RCC 7860 (cell line): Measurements from ENCODE around the gene VTN.
"Not testable (repeated sequence)": the region's sequence is repeated elsewhere in the genome, so short reads cannot be mapped to it uniquely, and the experiment has no call there.

Source experiments
- DNase-seq: peaks from one replicate; pipeline ENCODE4 v3.0.0-alpha.2; 2015; ENCODE audit warnings: low spot score
- FAIRE-seq: peaks from 2 replicates; lab custom pipeline; 2012; peaks lifted over from hg19 to GRCh38; lab: Jason Lieb, UNC

Gene VTN

GRCh38 chr17:28344435-28344901 is 25.6 kb downstream of the VTN start:
- DNase-seq = no peak
- FAIRE-seq = no peak

DNA sequence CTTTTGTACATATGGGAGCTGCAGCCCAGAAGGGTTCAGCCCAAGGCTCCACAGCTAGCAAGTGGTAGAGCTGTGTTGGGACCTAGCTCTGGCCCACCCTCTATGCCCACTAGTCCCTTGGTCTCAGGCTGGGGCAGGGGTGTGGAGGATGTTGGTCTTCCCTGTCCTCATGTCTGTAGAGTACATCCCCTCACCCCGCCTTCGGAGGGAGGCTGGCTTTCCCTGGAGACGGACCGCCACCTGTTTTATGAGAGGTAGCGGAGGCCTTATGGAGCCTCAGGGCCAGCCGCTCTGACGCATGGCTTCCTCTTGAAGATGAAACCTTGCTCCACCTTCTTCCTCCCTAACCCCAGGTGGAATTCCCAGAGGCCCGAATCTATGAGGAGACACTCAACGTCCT is 26.1 kb downstream of the VTN start:
- FAIRE-seq = no peak
- DNase-seq = no peak

- no peak for FAIRE-seq
- no peak for DNase-seq
Observed at GRCh38 chr17:28343491-28343932, 26.6 kb downstream of the VTN start.

- DNase-seq (no peak), FAIRE-seq (no peak)
Observed at GRCh38 chr17:28342313-28342712, 27.8 kb downstream of the VTN start.

DNA sequence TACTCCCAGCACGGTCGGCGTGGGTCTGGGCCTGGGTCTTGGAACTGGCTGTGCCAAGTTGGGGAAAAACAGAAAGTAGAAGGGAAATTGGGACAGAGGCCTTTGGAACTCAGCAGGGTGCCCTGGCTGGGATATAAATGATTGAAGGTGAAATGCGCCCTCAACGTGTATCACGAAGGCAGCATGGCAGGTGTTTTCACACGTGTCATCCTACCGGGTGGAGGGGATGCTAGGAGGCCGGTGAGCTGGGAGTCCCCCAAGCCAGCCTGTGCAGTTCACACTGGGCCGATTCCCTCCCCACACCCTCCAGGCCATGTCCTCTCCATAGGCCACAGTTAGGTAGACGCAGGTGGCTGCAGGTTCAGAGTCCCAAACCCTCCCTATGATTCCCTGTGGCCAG is 28.6 kb downstream of the VTN start:
- DNase-seq = no peak
- FAIRE-seq = no peak

- no peak for DNase-seq
- no peak for FAIRE-seq
Observed at GRCh38 chr17:28340374-28340773, 29.7 kb downstream of the VTN start.

DNA sequence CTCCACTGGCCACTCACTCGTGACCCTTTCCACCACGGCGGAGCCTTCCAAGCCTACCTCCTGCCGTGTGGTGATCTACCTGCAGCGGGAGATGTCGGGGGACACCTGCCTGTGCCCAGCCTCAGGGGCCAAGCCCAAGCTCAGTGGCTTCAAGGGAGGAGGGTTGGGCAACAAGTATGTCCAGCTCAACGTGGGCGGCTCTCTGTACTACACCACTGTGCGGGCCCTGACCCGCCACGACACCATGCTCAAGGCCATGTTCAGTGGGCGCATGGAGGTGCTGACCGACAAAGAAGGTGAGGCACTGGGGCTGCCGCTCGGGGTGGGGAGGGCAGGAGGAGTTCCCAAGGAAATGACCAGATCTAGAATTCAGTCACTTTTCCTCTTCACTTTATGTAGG is 30.7 kb downstream of the VTN start:
- DNase-seq (no peak), FAIRE-seq (no peak)

DNA sequence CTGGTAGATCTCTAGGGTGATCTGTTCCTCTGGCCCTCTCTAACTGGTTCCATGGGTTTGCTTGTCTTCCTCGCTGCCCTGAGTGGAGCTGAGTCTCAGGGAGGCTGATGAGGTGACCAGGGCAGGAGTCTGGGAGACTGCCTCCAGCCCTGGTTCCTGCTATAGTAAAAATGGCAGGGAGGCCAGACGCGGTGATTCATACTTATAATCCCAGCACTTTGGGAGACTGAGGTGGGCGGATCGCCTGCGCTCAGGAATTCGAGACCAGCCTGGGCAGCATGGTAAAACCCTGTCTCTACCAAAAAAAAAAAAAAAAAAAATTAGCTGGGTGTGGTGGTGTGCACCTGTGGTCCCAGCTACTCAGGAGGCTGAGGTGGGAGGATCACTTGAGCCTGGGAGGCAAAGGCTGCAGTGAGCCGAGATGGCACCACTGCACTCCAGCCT is 31.3 kb downstream of the VTN start:
- not testable (repeated sequence) for FAIRE-seq, DNase-seq

- DNase-seq (peak; percentile 54), FAIRE-seq (no peak)
Observed at GRCh38 chr17:28338056-28338768, 31.9 kb downstream of the VTN start.

DNA sequence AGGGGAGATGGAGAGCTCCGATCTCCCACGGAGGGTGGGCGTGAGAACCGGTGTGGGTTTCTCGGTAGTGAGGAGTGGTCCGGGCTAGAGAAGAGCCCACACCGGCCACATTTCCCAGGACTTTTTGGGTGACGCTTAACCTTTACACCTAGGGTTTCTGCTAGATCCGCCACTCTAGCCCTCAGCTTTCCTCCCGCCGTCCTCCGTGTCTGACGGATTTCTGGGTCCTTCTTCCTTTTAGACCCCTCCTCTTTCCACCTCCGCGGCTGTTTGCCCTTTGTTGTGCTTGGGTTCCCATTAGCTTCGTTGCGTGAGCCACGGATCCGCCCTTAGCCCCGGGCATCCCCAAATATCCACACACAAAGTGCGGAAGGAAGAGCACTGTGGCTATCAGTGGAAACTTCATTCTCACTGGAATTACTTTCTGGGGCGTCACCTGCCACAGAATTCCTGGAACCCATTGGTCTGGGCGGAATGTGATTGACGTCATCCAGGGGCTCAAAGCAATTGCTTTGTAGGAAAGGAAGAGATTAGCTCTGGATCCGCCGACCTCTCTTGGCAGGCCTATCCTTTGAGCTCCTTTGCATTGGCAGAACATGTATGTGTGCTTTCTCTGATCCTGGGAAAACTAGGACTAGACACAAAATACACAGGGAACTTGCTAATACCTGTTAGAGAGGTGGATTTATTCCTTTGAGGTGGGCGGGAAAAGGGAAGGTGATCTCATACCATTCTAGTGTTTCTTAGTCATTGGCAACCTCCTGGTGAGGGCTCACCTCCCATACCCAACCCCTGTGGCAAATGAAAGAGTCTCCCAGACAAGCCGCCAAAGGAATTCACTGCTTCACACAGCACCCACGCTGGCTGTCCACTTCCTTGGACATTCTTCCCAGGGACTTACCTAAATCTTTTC is 33.9 kb downstream of the VTN start:
- peak; percentile 44 for FAIRE-seq
- DNase-seq = peak; percentile 78

GRCh38 chr17:28335201-28335958 is 34.7 kb downstream of the VTN start, which contains the start of the genes IFT20 and TNFAIP1:
Gene IFT20, minus strand, starts transcription at chr17:28335472. Its CDS starts 3,487 bp downstream, at chr17:28331985.
Gene TNFAIP1, plus strand, starts transcription at chr17:28335761. Its CDS starts 3,761 bp downstream, at chr17:28339522.
- peak; percentile 92 for FAIRE-seq
- peak; percentile 98 for DNase-seq

DNA sequence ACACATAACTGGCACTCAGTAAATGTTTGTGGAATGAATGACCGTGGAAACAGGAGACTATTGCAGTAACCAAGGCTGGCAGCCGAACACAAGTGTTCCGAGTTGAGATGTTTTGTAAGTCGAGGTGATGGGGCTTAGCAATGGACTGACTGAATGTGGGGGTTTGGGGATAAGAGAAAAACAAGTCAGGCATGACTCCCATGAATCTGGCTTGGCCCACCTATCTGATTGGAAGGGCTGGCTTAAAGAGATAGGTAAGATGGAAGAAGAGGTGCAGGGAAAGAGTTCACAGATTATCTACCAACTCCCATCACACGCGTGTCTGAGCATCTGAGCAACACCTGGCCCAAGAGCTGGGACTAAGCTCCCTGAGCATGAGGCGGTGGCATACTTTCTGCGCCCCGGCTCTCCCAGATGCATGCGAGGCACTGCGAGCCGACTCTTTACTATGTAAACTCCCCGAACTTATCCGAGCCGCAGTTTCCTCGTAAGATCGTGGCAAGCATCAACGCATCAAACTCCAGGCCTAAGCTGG is 35.4 kb downstream of the VTN start:
- FAIRE-seq = no peak

GRCh38 chr17:28334171-28334570 is 35.9 kb downstream of the VTN start:
- no peak for FAIRE-seq
- no peak for DNase-seq

More for the DNA sequence above, 35.4 kb downstream of the VTN start:
- no peak for DNase-seq

DNA sequence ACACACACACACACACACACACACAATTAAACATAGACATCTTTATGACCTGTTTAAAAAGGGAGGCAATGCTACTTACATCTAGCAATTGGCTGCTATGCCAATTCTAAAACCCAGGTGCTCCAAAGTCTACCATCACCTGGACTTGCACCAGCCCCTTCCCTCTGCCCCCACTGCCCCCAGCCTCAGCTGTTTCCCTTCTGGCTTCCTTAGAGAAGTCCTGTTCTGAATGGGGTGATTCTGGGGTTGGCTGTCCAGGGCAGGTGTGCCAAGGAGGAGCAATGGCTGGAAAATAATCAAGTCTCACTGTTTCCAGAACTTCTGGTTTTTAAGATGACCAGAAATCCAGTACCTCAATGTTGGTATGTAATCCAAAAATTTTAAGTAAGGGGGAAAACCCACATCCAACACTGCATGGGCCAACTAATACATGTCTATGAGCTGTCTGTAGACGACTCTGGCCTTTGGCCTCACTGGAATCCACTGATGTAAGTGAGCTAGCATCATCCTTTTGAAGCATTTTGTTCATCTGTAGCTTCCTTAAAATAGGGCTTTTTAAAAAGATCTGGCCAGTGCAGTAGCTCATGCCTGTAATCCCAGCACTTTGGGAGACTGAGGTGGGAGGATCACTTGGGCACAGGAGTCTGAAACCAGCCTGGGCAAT is 36.9 kb downstream of the VTN start:
- FAIRE-seq (no peak), DNase-seq (no peak)

DNA sequence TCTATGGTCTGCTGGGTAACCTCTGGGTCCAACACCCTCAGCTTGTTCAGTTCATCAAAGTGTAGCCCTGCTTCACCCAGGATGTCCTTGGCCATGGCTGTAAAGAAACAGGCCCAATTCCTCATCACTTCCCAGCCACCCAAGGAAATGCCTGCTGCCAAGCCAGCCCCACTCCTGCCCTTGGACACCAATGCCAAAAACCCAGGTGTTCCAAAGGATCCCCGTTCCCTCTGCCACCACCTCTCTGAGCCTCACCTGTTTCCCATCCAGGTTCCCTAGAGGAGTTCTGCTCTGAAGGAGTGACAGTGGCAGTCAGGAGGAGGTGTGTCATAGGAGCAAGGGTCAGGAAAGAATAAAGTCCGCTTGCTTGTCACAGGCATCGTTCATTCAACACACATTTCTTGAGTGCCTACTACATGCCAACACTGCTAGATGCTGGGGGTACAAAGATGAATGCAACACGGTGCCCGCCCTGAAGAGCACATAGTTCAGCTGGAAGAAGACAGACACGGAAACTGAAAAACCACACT is 38.2 kb downstream of the VTN start:
- FAIRE-seq (no peak), DNase-seq (no peak)

- FAIRE-seq = no peak
- no peak for DNase-seq
Observed at GRCh38 chr17:28330671-28331070, 39.4 kb downstream of the VTN start.

GRCh38 chr17:28328325-28328724 is 41.8 kb downstream of the VTN start:
- no peak for DNase-seq
- FAIRE-seq = no peak

DNA sequence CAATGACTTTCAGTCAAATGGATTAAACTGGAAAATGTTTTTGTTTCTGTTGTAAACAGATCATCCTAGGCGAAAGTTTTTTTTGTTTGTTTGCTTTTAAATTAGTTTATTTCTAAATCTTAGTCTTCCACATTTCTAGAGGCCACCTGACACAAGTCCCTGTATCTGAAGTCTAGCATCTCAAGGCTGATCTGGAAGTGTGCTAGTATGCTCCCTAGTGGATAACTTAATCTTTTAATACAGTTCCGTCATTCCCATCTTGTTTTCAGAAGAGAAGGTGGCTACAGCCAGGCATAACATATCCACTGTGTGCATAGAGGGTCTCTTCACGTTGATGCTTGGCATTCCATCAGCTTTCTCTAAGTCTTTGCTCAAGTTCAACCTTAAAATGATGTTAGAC is 42.4 kb downstream of the VTN start:
- DNase-seq = no peak

DNA sequence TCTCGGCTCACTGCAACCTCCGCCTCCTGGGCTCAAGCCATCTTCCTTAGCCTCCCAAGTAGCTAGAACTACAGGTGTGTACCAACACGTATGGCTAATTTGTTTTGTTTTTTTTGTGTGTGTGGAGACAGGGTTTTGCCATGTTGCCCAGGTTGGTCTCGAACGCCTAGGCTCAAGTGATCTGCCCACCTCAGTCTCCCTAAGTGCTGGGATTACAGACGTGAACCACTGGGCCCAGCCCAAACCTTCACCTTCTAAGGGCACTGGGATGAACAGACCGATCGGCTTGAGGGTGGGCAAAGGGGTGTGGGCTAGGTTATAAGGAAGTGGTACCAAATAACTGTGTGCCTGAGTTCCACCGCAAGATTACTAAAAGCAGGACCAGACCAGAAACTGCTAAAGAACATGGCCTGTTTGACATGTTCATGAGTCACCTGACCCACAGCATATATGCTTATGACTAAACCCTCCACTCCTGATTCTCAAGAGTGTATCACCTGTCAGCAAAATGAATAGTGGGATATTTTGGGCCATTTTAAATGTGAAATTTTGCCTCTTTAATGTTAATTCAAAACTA is 43.0 kb downstream of the VTN start:
- no peak for DNase-seq
- no peak for FAIRE-seq

More for the DNA sequence above, 42.4 kb downstream of the VTN start:
- FAIRE-seq = no peak
